ENCODE data around the gene KLF9.

Gene KLF9

GRCh38 chr9:70352356-70352755 lies 62.1 kb downstream of the KLF9 start:
- DNase-seq, result no peak

- DNase-seq, result no peak
Observed at GRCh38 chr9:70347046-70347445, 67.4 kb downstream of the KLF9 start.

GRCh38 chr9:70340572-70340971 lies 73.9 kb downstream of the KLF9 start:
- no peak for DNase-seq

Measured in CD4-positive, alpha-beta T cell treated with Interferon gamma for 1 hour (primary cell).